LoVo (cell line): Measurements from ENCODE around the gene EEF1AKMT1.

Experiments
- DNase-seq: peaks from one replicate; pipeline ENCODE4 v3.0.0-alpha.2; 2016; ENCODE audit warnings: low spot score

Gene EEF1AKMT1, protein sequence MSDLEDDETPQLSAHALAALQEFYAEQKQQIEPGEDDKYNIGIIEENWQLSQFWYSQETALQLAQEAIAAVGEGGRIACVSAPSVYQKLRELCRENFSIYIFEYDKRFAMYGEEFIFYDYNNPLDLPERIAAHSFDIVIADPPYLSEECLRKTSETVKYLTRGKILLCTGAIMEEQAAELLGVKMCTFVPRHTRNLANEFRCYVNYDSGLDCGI

DNA sequence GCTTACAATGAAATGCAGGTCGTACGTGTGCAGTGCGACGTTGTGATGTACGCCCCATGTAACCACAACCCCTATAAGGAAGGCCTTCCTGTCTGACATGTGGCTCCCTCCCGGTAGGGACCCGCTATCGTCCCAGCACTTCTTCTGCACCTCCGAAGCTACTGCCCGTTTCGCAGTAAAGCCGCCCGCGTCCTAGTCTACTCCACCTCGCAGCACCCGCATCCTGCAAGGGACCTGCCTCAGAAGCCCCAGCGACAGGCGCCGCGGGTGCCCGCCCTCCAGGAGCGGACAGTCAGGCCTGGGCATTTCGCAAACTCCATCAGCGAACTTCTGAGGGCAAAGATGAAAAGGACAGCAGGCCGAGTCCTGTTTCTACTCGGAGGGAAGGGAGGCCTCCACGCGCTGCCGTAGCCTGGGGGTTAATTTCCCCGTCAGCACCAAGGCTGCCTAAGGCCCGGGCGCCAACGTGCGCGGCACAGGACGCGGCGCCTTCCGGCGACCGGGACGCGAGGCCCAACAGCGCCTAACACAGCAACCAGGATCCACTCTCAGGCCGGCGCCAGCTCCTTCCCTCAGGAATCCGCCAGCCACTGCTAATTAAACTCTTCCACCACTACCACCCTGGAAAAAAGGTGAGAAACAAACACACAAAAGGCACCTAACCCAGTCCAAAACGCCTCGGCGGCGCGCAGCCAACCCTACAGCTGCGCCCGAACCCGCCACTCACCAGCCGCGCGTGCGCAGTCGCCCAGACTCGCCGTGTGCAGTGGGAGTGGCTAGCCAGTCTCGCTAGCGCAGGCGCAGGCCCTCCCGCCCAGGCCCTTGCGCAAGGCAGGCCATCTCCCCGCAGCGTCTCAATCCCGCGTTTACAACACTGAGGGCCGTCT, at the start of gene EEF1AKMT1:
Gene EEF1AKMT1 (minus strand): TSS at position 768 of the 887 bp plus-strand sequence. CDS start 16,363 bp downstream, outside the sequence.
- peak; percentile 95 for DNase-seq

DNA sequence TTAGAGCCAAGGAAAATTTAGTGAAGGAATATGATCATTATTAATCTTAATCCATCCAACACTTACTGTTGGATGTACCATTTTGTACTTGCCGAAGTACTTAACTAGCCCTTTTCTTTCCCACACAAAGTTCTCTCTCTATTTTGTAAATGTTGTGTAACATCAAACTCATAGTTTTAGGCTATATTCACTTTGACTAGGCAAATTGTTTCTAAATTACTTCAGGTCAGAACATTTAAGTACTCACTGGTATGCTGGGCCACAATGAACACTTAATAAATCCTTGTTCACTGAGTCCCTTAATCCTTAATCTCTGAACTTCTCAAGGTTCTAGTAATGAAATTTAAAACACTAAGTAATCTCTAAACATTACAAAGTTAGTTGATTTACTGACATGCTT, 49.3 kb upstream of the EEF1AKMT1 start:
- DNase-seq: no peak

DNA sequence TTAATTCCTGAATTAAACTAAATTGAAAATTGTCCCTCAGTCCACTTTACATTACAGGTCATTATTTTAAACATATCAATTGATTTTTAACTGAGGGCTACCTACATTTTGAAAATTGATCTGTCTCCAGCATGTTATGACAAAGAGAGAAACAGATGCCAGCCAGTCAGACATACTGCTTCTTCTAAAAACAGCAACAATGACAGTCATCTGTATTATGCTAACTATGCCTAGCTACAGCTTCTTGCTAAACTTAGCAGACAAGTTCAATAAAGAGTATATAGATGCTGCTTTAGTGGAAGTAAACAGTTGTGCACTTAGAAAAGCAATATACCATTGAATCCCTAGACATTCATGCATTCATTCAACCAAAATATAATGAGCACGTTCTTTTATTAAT, 48.6 kb upstream of the EEF1AKMT1 start:
- no peak for DNase-seq

DNA sequence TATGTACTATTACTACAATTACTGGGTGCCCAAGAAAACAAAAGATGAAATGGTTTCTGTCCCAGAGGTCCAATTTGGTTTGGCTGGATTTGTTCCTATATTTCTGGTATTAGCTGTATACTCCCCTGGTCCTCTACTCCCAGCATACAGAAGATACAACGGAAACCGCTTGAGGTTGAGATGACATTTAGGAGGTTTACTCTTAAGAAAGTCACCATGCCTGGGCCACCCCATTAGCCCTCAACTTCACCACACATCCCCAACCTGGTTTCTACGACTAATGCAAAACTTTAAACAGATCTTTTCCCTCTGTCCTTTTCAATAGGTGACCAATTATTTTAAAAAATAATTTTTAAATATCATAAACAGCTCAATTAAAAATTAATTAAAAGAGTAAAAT, 46.0 kb upstream of the EEF1AKMT1 start:
- DNase-seq: no peak

DNA sequence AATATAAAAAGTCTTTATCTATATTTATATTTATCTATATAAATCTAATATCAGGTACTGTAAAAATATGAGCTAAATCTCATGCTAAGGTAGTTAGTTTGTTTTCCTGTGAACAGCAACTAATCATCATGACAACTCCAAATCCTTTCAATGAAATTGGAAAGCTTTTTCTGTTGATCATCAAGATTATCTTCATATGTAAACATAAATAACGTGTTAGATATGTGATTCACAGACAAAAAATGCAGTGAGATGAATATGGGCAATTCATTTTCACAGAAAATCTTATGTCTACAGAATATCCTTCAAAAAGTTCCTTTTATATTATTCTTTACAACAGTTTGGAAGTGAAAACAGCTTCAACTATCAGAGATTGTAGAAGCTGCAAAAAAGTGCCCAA, 41.7 kb upstream of the EEF1AKMT1 start:
- no peak for DNase-seq

DNA sequence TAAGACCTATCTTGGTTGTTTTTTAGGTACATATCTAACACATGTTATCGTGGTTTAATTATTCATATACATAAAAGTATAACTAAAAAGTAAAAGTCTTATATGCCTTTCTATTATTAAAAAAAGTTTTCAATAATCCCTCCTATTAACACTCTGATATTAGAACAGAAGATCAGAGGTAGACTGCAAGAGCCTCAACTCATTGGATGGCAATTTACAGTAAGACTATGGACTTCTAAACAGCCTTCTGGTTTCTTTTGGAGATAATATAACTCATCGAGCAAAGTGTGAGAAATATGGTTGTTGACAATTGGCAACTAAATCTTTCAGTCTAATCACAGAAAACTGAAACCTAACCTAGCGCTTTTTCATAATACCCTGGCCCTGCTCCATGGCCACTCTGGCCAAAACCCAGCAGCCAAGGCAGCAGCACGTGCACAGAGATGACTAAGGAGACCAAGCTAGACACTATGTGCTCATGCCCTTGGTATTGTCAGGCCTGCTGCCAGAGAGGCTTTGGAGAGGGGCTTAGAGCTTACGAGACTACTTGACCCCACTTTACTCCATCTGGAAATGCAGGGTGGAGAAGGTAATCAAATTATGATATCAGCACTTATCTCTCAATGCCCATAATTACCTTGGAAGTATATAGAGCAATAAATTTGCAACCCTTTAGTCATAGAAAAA, 40.6 kb upstream of the EEF1AKMT1 start:
- DNase-seq: peak; percentile 18

DNA sequence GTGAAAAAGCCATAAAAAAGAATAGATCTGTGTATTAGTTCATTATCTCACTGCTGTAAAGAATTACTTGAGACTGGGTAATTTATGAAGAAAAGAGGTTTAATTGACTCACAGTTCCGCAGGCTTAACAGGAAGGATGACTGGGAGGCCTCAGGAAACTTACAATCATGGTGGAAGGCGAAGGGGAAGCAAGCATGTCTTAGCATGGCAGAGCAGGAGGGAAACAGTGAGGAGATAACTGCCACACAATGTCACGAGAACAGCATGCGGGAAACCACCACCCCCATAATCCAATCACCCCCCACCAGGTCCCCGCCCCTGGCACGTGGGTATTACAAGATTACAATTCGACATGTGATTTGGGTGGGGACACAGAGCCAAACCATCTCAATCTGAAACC, 39.1 kb upstream of the EEF1AKMT1 start:
- DNase-seq: no peak

DNA sequence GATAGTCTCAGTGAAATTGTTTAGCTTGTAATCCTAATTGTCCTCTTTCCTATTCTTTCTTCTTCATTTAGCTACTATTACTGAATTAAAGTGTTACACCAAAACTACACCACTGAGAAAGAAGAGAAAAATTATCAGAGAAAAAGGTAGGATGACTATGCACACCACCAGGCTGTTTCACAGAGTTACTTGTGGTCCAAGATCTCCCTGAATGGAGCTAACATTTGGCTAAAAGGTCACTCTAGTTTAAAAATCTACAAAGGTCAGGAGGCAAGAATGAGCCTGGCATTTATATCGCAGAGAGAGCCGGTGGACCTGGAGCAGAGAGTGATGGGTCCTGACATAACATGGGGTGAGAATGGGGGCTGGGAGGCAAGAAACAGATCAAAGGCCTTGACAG, 37.0 kb upstream of the EEF1AKMT1 start:
- no peak for DNase-seq

DNA sequence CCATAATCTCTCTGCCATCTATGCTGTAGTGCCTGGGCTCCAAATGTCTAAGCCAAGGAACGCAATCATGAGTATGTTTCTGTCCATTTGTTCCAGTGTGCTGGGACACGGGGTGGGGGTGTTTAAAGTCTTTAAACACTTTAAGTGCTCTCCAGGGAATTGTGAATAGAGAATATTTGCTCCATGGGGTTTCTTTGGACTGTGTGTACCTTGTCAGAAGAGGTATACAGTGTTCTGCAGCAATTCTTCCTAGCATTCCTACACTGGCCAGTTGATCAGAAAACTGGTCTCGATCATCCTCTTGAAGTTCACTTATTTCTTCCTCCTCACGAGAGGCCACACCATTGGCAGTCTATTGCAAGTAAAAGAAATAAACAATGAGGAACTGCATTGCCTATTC, 35.1 kb upstream of the EEF1AKMT1 start:
- no peak for DNase-seq

DNA sequence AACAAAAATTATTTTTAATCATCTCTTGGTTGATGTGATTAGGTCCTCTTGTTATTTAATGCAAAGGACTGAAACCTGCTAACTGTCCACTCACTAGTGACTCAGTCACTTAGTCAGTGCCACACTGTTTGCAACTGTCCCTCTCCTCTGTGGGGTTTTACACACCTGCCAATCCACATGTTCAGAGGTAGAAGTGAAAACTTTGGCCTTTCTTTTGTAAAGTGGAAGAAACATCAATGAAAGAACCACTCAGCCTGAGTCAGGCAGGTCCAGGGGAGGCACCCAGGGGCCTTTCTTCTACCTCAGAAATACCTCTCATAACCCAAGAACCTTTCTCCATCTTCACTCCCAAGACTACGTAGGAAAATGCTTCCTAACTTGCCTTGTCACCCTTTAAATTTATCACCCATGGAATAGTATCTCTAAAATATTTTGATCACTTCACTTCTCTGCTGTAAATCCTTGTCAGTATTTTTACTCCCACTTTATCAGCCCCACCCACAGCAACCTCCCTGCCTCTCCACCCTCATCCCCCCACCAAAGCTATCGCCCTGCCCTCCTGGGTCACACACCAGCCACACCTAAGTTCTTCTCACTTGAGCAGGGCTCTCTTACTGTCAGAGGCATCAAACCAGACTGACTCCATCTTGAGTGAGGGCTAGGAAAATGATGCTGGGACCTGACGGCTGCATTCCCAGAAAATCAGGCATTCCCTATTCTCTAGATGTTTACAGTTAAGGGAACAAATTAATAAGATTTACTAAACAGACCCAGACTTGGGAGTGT, 29.6 kb upstream of the EEF1AKMT1 start:
- DNase-seq: no peak

DNA sequence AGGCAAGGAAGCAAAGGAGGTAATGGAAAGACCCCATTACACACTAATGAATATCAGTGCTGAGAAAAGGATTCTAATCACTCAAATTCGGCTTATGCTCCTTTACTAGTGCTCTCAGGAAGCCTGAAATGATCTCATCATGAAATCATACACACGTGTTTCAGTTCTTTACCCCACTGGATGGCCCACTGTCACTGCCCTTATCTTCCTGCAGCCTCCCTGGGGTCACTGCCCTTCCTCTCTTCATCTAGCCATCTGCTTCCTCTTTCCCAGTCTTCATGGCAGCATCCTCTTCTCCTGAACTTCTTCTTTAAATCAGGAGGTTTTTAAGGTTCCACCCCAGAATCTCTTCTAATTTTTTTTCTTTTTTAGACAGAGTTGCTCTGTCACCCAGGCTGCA, 27.9 kb upstream of the EEF1AKMT1 start:
- no peak for DNase-seq

DNA sequence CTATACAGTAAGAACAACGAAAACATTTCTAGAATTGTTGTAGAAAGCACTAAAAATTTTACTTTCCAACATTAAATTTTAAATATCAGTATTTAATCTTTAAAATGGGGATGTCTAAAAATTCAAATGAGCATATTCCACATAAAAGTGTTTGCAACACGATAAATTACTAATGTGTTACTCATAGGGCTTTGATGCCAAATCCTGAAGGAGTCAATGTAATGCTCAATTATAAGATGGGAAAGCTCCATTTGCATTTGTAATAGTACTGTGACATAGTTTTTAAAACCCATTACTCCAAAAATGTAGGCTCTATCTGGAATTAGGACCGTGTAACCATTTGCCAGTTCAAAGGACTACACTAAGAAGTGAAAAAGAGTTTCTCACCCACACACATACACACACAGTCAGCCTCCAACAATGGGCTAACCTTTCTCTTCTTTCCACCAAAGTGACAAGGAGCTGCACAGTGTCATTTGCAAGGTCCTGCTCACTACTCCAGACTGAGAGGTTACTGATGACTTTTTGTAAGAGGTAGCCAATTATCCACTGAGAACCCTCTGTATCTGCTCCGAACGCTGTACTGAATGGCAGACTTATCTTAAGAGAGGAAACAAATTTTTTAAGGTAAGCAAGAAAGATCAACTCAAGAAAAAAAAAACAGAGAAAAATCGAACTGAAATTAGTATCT, 26.1 kb upstream of the EEF1AKMT1 start:
- DNase-seq: no peak

DNA sequence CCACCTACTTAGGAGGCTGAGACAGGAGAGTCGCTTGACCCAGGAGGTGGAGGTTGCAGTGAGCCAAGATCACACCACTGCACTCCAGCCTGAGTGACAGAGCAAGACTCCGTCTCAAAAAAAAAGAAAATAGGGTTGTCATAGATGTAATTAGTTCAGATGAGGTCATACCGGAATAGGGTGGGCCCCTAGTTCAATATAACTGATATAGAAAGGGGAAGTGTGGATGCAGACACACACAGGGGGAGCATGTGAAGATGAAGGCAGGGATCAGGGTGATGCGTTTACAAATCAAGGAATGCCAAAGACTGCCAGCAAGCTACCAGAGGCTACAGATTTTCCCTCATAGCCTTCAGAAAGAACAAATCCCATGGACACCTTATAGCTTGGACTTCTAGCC, 24.3 kb upstream of the EEF1AKMT1 start:
- DNase-seq: no peak

DNA sequence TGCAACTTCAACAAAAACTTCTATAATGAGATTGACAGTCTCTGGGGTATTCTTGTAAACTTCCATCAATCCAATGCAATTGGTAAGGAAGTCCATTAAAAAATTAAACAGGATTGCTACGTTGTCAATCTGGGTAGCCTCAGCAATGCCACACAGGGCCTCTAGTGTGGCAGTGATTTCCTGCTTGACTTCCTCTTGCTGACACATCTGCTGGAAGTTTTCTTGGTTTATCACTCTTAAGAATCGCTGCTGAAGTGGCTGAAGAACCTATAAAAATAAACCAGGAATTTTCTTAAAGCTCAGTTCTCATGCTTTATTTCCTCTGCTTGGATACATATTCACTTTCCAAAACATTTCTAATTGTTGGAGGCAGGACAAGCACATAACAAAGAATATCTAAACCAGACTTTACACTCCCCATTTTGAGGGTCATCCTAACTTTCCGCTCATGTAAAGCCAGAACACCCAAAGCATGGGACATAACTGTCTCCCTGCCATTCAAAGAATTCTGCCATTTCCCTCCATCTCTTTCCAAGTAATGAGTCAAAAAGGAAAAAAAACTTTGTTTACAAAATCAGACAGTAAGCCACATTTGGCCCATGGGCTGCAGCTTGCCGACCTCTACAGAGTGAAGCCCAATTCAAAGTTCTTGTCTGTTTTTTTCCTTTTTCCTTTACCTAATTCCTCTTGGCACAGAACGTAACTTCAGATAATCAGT, 23.2 kb upstream of the EEF1AKMT1 start:
- DNase-seq: no peak

DNA sequence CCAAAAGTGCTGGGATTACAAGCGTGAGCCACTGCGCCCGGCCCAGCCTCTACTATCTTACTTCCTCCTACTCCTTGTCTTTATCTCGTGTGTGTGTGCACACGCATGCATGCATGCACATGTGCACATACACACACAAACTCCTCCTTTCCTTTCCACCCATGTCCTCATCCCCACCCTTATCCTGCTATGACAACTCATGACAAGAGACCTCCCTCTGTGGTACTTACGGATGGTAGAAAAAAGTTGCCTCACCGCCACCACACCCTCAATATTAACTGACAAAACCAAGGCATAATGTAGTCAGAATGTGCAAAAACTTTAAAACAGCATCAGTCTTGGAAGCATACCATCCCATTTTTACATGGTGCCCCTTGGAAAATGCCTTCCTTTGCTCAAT, 15.9 kb upstream of the EEF1AKMT1 start:
- DNase-seq: no peak

DNA sequence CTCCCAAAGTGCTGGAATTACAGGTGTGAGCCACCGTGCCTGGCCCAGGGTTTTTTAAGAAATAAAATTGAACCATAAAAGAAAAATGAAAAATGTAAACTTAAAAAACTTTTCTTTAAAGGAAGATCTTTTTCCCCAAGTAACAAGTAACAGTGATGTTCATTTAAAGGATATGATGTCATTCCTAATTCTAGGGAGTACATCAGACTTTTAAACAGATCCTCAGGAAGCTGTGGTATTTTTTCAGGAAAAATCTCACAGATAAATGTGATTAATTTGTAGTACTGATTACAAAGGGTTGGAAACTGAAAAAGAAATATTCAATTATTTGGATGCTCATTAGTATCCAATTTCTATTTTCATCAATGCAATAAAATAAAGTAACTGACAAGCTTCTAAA, 14.6 kb upstream of the EEF1AKMT1 start:
- no peak for DNase-seq

DNA sequence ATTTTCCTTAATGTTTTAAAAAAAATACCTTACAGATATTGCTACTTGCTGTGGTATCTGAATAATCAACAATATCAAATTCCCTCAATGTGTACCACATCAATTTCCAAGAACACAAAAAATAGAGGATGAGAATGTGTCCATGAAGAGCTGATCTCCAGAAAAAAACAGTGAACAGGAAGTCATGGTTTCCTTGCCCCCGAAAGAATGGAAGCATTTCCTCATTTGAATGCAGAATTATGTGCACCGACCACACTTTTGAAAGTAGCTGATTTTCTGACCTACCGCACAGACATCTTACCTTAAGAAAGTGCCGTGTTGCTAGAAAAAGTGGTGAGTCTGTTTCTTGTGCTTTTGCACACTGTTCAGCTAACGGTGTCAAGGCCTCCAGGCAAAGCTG, 13.4 kb upstream of the EEF1AKMT1 start:
- DNase-seq: no peak

DNA sequence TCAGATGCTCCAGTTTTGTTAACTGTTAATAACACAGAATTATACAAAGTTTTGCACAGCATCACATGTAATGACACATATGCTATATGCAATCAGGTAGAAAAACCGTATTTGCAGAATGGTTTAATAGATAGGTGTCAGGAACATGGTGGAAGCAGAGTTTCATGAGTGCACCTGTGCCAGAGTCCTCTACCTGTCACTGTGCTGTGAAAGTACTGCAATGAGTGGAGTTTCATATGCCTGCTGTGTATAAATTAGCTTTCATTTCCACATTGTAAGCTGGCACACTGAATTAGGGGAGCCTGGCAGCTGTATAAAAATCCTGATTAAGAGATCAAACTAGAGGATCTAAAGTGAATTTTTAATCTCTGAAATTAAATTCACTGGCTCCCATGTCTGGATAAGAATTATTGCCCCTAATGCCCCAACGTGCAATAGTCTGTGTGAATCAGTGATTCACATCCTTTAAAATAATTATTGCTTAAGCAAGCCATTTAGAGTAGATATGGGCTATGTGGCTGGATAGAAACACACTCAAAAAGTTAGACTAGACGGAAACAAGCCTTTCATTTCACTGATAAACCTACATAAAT, 8.5 kb upstream of the EEF1AKMT1 start:
- DNase-seq: no peak

DNA sequence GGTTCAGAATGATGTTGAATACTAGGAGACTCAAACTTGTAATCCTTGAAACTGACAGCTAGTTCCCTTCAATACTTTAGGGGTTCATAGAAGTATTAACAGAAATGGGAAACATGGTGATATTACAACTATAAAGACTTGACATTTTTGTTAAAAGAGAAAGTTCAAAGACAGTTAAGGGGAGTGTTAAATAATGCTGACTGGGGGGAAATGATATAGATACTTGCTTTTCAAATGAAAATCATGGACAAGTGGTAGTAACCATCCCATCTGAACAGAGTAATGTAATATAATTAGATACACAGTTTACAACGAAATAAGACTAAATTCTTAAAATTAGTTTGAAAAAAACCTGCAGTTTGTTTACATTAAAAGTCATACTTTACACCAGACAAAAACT, 6.6 kb upstream of the EEF1AKMT1 start:
- no peak for DNase-seq

DNA sequence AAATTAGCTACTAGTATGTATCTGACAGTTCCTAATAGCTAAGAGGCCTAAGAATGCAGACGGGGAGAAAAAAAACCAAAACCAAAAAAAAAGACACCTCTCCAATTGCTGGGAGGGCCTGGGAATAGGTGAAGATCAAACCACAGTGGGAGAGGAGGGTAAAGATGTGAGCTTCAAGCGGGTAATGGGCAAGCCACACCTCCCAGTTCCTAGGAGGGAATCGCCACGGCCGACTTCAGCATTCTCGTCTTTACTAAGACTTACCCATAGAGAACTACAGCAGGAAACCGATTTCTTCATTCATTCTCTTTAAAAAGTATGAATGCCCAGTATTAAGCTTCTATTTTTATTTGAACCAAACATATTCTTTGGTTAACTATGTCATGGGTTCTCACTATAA, 5.6 kb upstream of the EEF1AKMT1 start:
- DNase-seq: no peak

DNA sequence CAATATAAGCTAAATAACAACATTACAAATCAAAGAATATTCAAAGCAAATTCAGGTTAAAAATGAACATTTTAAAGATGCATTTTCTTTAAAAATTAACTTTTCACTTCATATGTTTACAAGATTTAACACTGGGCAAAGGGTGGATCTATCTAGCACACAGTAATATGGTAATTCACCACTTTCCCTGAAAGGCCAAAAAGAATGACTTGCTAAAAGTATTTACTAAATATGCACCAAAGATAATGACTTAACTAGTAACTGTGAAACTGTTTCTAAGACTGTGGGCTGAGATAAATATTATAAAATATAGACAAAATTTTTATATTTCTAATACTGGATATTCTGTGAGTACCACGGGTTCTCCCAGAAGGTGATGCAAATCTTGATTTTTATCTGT, 4.5 kb upstream of the EEF1AKMT1 start:
- no peak for DNase-seq
